ENCODE measurements around the gene ZMYND10. TPM values are rescaled to one million over a fixed set of nuclear protein-coding genes. Genes with fewer than 3 reads are reported as not detected.

ZMYND10 gene
- total RNA-seq, 1 donor from 2014 or later = not detected

- Mint-ChIP-seq H3K36me3 (ENCODE audit: low read depth, unreplicated experiment) (peaks cover 3% of the 10 kb centered on the region), H3K4me3 (ENCODE audit: unreplicated experiment) (peak overlapping the region; percentile 78), H3K9me3 (ENCODE audit: unreplicated experiment) (no peaks in the 10 kb centered on the region), H3K27me3 (ENCODE audit: unreplicated experiment) (peaks cover 7% of the 10 kb centered on the region), H3K27ac (ENCODE audit: unreplicated experiment) (no peak overlapping the region), H3K4me1 (ENCODE audit: unreplicated experiment) (peaks cover 4% of the 10 kb centered on the region)
- no peak for TF ChIP-seq CTCF (IDR thresholded peaks at IDR 0.05; ENCODE audit: unreplicated experiment)
- DNase-seq (ENCODE audit: low spot score) = peak; percentile 31
Observed at GRCh38 chr3:50364573-50365079, 19.1 kb upstream of the ZMYND10 start.

- Mint-ChIP-seq H3K9me3 (ENCODE audit: unreplicated experiment) (no peaks in the 10 kb centered on the region), H3K4me1 (ENCODE audit: unreplicated experiment) (peaks cover 33% of the 10 kb centered on the region), H3K36me3 (ENCODE audit: low read depth, unreplicated experiment) (peaks cover 8% of the 10 kb centered on the region), H3K4me3 (ENCODE audit: unreplicated experiment) (peak overlapping the region; percentile 93), H3K27ac (ENCODE audit: unreplicated experiment) (peak overlapping the region; percentile 27), H3K27me3 (ENCODE audit: unreplicated experiment) (peaks cover 6% of the 10 kb centered on the region)
- DNase-seq (ENCODE audit: low spot score) = no peak
- TF ChIP-seq CTCF (IDR thresholded peaks at IDR 0.05; ENCODE audit: unreplicated experiment) = no peak
Observed at GRCh38 chr3:50359760-50360110, 14.2 kb upstream of the ZMYND10 start.

GRCh38 chr3:50358911-50359759 is 13.6 kb upstream of the ZMYND10 start, which contains the start of gene TMEM115:
TSS of gene TMEM115 (minus strand) at chr3:50359521. CDS start at chr3:50359063, 458 bp downstream.
- Mint-ChIP-seq H3K4me3 (ENCODE audit: unreplicated experiment) (peak within 1 kb of the TSS; percentile 94), H3K27me3 (ENCODE audit: unreplicated experiment) (peaks cover 6% of the 10 kb centered on the region), H3K9me3 (ENCODE audit: unreplicated experiment) (no peaks in the 10 kb centered on the region), H3K36me3 (ENCODE audit: low read depth, unreplicated experiment) (peaks cover 13% of the 10 kb centered on the region), H3K27ac (ENCODE audit: unreplicated experiment) (peak within 1 kb of the TSS; percentile 27), H3K4me1 (ENCODE audit: unreplicated experiment) (peaks cover 33% of the 10 kb centered on the region)
- TF ChIP-seq CTCF (IDR thresholded peaks at IDR 0.05; ENCODE audit: unreplicated experiment) = no peak
- peak; percentile 88 for DNase-seq (ENCODE audit: low spot score)

GRCh38 chr3:50358355-50358910 is 12.9 kb upstream of the ZMYND10 start:
- peaks cover 33% of the 10 kb centered on the region for H3K4me1 Mint-ChIP-seq (ENCODE audit: unreplicated experiment)
- peak overlapping the region; percentile 94 for H3K4me3 Mint-ChIP-seq (ENCODE audit: unreplicated experiment)
- peaks cover 6% of the 10 kb centered on the region for H3K27me3 Mint-ChIP-seq (ENCODE audit: unreplicated experiment)
- H3K27ac Mint-ChIP-seq (ENCODE audit: unreplicated experiment) = peak overlapping the region; percentile 82
- H3K36me3 Mint-ChIP-seq (ENCODE audit: low read depth, unreplicated experiment) = peaks cover 18% of the 10 kb centered on the region
- TF ChIP-seq CTCF (IDR thresholded peaks at IDR 0.05; ENCODE audit: unreplicated experiment) = no peak
- no peaks in the 10 kb centered on the region for H3K9me3 Mint-ChIP-seq (ENCODE audit: unreplicated experiment)
- no peak for DNase-seq (ENCODE audit: low spot score)

GRCh38 chr3:50357481-50357880 is 11.9 kb upstream of the ZMYND10 start:
- no peak for DNase-seq (ENCODE audit: low spot score)
- H3K27ac Mint-ChIP-seq (ENCODE audit: unreplicated experiment) = no peak overlapping the region
- H3K9me3 Mint-ChIP-seq (ENCODE audit: unreplicated experiment) = no peaks in the 10 kb centered on the region
- peaks cover 33% of the 10 kb centered on the region for H3K4me1 Mint-ChIP-seq (ENCODE audit: unreplicated experiment)
- peaks cover 3% of the 10 kb centered on the region for H3K27me3 Mint-ChIP-seq (ENCODE audit: unreplicated experiment)
- no peak for TF ChIP-seq CTCF (IDR thresholded peaks at IDR 0.05; ENCODE audit: unreplicated experiment)
- H3K4me3 Mint-ChIP-seq (ENCODE audit: unreplicated experiment) = peak overlapping the region; percentile 51
- H3K36me3 Mint-ChIP-seq (ENCODE audit: low read depth, unreplicated experiment) = peaks cover 18% of the 10 kb centered on the region

All from endothelial cell (in vitro differentiated cells).